Upper lobe of left lung (tissue), 4 donors: Measurements from ENCODE around the gene DAPK3.

Source experiments
- CTCF ChIP-seq, 6 experiments: fragments of 450-650 bp in 4 of 6; fragments of 200-600 bp in 2 of 6; sonication (generic) in 2 of 6; IDR thresholded peaks; one replicate each; pipeline ENCODE4 v1.5.1; 2016 to 2019; ENCODE audit warnings: antibody characterized with exemption in 6 of 6
- POLR2AphosphoS5 ChIP-seq, 2 donors: sonication (generic); formaldehyde crosslinking; IDR thresholded peaks; one replicate each; pipeline ENCODE4 v1.5.1; 2017; ENCODE audit warnings: antibody characterized with exemption in 2 of 2

- no peak for TF ChIP-seq CTCF (IDR thresholded peaks at IDR 0.05)
- no peak for TF ChIP-seq POLR2AphosphoS5 (IDR thresholded peaks at IDR 0.05)
Observed at GRCh38 chr19:4010808-4011110, 39.9 kb upstream of the DAPK3 start.
